ENCODE data around the gene RITA1. TPM values are rescaled to one million over a fixed set of nuclear protein-coding genes. Genes with fewer than 3 reads are reported as not detected.
"Not testable (repeated sequence)": the region's sequence is repeated elsewhere in the genome, so short reads cannot be mapped to it uniquely, and the experiment has no call there.

The RITA1 gene
- total RNA-seq, 1 experiment from 2014 or later: 17.9 TPM

- no peak for DNase-seq (ENCODE audit: low spot score)
Observed at GRCh38 chr12:113202300-113203075, 17.0 kb downstream of the RITA1 start.

DNA sequence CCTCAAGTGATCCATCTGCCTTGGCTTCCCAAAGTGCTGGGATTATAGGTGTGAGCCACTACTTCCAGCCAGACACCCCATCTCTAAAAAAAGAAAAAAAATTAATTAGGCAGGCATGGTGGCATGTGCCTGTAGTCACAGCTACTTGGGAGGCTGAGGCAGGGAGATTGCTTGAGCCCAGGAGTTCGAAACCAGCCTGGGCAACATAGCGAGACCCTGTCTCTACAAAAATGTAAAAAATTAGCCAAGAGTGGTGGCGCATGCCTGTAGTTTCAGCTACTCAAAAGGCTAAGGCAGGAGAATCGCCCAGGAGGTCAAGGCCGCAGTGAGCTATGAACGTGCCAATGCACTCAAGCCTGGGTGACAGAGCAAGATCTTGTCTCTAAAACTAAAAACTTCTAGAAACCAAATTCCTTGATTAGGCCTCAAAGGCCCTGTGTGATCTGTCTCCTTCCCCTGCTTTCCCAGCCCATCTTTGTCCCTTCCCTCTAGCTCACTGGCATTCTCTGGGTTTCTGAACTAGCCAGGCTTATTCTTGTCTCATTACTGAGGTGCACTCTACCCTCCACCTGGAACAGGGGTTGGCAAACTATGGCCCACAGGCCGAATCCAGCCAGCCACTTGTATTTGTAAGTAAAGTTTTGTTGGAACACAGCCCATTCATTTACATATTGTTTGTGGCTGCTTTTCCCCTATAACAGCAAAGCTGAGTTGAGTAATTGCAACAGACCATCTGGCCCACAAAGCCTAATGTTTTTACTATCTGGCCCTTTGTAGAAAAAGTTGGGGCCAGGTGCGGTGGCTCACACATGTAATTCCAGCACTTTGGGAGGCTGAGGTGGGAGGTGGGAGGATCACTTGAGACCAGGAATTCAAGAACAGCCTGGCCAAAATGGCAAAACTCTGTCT lies 18.6 kb downstream of the RITA1 start:
- DNase-seq (ENCODE audit: low spot score): no peak

DNA sequence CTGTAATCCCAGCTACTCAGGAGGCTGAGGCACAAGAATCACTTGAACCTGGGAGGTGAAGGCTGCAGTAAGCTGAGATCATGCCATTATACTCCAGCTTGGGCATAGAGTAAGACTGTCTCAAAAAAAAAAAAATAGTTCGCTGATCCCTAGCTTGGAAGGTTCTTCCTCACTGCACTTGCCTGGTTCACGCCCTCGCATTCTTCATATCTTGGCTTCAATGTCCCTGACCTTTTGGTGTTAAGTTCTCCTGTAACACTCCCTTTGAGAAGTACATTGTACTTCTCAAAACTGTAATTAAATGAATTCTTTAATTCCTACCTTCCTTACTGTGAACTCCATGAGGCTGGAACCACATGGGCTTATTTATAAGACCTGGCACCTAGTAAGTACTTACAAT lies 19.3 kb downstream of the RITA1 start:
- DNase-seq (ENCODE audit: low spot score): no peak

GRCh38 chr12:113206802-113207201 lies 21.3 kb downstream of the RITA1 start:
- not testable (repeated sequence) for DNase-seq (ENCODE audit: low spot score)

GRCh38 chr12:113207613-113208040 lies 22.1 kb downstream of the RITA1 start:
- no peak for DNase-seq (ENCODE audit: low spot score)

GRCh38 chr12:113208041-113208934 lies 22.8 kb downstream of the RITA1 start:
- peak; percentile 63 for DNase-seq (ENCODE audit: low spot score)

DNA sequence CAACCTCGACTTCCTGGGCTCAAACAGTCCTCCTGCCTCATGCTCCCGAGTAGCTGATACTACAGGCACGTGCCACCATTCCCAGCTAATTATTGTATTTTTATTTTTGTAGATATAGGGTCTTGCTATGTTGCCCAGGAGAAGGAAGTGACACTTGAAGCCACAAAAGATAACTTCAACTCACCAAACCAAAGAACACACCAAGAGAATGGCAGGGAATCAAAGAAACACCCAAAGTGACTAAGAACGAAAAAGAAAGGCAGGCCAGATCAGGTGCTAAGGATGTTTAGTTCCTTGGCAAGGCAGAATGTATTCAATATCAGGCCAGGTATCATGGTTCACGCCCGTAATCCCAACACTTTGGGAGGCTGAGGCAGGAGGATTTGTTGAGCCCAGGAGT lies 25.6 kb downstream of the RITA1 start:
- DNase-seq (ENCODE audit: low spot score): no peak

DNA sequence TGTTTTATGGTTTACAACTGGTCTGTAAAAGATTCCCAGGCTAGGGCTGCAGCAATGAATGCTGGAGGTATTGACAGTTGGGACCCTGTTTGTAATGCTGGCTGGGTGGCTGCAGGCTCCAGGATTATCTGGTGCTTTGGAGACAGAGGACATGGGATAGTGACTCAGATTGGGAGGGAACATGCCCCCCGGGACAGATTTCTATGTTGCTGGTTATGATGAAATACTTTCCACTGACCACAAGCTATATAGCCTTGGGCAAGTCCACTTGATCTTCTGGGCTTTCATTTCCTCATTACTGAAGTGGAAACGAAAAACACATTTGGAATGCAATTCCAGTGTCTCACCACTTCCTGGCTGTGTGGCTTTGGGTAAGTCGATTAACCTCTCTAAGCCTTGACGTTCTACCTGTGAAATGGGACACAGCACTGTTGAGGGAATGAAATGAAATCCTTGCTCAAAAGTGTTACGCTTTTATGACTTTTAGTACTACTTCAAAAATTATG lies 29.4 kb downstream of the RITA1 start:
- peak; percentile 95 for DNase-seq (ENCODE audit: low spot score)

DNA sequence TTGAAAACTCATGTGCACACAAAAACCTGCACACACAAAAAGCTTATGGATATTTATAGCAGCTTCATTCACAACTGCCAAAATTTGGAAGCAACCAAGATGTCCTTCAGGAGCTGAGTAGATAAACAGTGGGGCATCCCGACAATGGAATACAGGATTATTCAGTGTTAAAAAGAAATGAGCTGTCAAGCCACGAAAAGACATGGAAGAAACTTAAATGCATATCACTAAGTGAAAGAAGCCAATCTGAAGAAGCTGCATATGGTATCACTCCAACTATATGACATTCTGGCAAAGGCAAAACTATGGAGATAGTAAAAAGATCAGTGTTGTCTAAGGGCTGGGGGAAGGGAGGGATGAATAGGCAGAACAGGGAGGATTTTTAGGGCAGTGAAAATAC lies 30.5 kb downstream of the RITA1 start:
- DNase-seq (ENCODE audit: low spot score): no peak

DNA sequence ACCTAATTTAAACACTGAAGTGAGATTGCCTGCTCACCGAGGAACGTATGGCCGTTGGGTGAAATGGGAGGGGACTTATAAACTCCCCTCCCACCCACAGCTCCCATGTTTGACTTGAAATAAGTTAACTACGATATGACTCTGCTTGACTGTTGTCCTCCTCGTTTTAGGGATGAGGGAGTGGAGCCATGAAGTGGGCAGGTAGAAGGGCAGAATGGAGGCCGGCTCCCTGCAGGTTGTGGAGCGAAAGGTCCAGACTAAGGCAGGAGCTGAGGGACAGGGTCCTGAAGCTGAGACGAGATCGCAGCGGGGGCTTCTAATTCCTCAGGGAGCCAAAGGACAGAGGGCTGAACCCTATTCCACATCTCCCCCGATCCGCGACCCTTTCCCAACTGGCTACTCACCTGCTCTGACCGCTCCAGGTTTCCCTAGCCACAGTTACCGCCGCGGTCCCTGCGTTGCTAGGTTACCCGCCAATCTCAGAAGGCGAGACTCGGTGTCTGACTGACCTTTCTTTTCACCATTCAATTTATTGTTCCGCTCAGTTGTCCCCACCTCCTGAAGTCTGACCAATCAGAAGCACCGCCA lies 35.2 kb downstream of the RITA1 start:
- DNase-seq (ENCODE audit: low spot score): no peak

GRCh38 chr12:113221181-113221996 lies 35.9 kb downstream of the RITA1 start, which contains the start of gene TPCN1:
TSS of gene TPCN1 (plus strand) at chr12:113221464. CDS start at chr12:113226853, 5,389 bp downstream.
- DNase-seq (ENCODE audit: low spot score): peak; percentile 99

DNA sequence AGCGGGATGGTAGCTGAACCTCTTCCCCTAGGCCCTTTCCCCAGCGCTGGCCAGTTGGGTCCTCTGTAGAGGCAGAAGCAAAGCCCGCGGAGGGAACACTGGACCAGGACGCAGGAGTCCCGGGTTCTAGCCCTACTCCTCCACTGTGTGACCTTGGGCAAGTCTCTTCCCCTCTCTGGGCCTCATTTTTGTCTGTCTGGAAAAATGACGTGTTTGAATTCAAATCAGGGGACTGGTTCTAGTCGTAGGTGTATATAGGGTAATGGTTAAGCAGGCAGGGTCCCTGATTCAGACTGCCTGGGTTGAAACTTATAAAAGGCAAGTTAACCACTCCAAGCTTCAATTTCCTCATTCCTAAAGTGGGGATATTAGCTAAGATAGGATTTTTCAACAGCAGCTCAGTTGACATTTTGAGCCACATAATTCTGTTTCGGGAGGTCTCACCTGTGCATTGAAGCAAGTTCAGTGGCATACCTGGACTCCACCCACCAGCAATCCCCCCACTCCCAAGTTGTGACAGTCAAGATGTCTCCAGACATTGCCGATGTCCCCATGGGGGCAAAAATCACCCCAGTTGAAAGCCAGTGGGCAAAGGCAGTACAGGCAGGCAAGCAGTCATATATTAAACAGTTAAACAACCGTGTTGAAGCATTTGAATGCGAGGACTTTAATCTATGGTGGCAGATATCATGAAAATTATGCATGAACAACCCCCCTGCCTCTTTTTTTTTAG lies 36.6 kb downstream of the RITA1 start:
- no peak for DNase-seq (ENCODE audit: low spot score)

DNA sequence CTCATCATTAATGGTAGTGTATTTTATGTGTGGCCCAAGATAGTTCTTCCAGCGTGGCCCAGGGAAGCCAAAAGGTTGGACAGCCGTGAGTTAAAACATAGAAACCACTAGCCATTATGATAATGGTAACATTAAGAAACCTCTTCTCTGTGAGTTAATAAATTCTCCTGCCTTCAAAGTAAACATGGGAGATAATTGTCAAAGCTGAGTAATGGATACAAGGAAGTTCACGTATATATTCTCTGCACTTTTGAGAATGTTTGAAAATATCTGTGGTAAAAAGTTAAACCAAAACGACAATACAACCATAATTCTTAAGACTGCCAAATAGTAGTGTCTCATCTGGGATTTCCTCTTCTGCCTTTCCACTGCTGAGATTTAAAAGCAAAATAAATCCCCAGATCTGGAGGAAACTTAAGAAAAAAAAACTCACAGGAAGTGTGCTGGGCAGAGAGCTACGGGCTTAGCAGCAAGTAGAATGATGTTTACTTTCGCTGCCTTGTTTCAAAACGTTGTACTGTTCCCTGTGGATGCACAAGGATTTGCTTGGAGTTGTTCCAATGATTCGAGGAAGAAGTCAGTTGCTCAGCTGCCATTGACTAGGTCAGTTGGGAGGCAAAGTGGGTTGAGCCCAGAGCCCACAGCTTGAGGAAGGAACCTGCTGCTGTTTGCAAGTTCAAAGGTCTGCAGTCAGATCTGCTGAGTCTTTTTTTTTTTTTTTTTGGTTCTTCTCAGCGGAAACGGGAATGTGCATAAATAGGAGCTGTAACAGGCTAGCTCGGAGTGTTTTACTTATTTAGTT lies 37.4 kb downstream of the RITA1 start:
- DNase-seq (ENCODE audit: low spot score): peak; percentile 94

DNA sequence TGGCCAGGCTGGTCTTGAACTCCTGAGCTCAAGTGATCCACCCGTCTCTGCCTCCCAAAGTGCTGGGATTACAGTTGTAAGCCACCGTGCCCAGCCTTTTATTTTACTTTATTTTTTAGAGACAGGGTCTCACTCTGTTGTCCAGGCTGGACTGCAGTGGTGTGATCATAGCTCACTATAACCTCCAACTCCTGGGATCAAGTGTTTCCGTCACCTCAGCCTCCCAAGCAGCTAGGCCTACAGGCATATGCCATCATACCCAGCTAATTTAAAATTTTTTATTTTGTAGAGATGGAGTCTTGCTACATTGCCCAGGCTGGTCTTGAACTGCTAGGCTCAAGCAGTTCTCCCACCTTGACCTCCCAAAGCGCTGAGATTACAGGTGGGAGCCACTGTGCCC lies 39.4 kb downstream of the RITA1 start:
- no peak for DNase-seq (ENCODE audit: low spot score)

- no peak for DNase-seq (ENCODE audit: low spot score)
Observed at GRCh38 chr12:113226696-113227568, 41.4 kb downstream of the RITA1 start.

DNA sequence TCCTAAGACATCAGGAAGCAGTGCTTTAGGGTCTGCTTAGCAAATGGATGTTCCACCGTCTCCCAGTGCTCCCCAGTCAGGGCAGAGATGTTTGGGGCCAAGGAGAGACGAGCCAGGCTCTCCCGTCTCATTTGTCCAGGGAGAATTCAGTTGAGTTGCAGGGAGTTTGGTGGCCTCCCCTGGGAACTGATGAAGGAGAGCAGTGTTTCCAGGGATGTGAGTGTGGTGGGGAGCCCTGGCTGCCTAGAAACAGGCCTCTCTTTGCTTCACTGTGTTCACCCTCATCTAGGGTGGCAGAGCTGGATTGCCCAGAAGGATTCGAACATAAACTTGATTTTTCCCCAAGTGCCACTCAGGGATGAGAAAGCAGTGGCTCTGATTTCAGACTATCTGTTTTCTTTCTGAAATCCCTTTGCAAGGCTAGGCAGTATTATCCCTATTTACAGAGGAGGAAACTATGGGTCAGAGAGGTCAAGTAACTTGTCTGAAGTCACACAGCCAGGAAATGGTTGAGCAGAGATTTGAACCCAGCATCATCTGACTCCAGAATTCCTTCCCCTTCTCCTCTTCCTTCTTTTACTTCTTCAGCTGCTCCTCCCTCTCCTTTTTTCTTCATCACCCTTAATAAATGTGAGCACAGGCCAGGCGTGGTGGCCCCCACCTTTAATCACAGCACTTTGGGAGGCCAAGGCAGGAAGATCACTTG lies 42.3 kb downstream of the RITA1 start:
- DNase-seq (ENCODE audit: low spot score): no peak

Data from H4 (cell line).